HG03575 (cell line): ENCODE results near the gene NLGN1.
A peak's percentile ranks its signal among the peaks of the same experiment; 100 is the strongest.

ENCODE experiments used
- ATAC-seq: cut with Tn5 transposase; IDR thresholded peaks from one replicate; pipeline ENCODE4 v1.9.1; 2021; ENCODE audit not compliant: unreplicated experiment, insufficient number of reproducible peaks, low FRiP score; ENCODE audit errors: extremely low read depth

The NLGN1 gene

GRCh38 chr3:174068035-174068434 lies 670.5 kb downstream of the NLGN1 start:
- no peak for ATAC-seq

- ATAC-seq, result no peak
Measured at GRCh38 chr3:174072675-174073074, 675.1 kb downstream of the NLGN1 start.

- ATAC-seq, result no peak
Measured at GRCh38 chr3:174083706-174084105, 686.2 kb downstream of the NLGN1 start.

- no peak for ATAC-seq
Measured at GRCh38 chr3:174089592-174089991, 692.0 kb downstream of the NLGN1 start.

GRCh38 chr3:174094669-174095068 lies 697.1 kb downstream of the NLGN1 start:
- no peak for ATAC-seq

GRCh38 chr3:174097686-174098085 lies 700.1 kb downstream of the NLGN1 start:
- no peak for ATAC-seq

GRCh38 chr3:174098746-174099145 lies 701.2 kb downstream of the NLGN1 start:
- ATAC-seq, result no peak

GRCh38 chr3:174099724-174100123 lies 702.2 kb downstream of the NLGN1 start:
- ATAC-seq, result no peak

- no peak for ATAC-seq
Measured at GRCh38 chr3:174100744-174101143, 703.2 kb downstream of the NLGN1 start.

GRCh38 chr3:174101244-174101643 lies 703.7 kb downstream of the NLGN1 start:
- ATAC-seq, result peak; percentile 86

GRCh38 chr3:174102274-174102673 lies 704.7 kb downstream of the NLGN1 start:
- no peak for ATAC-seq

GRCh38 chr3:174102866-174103265 lies 705.3 kb downstream of the NLGN1 start:
- no peak for ATAC-seq

- ATAC-seq, result no peak
Measured at GRCh38 chr3:174110761-174111160, 713.2 kb downstream of the NLGN1 start.

- no peak for ATAC-seq
Measured at GRCh38 chr3:174111776-174112175, 714.2 kb downstream of the NLGN1 start.

GRCh38 chr3:174116421-174116820 lies 718.9 kb downstream of the NLGN1 start:
- no peak for ATAC-seq

- ATAC-seq, result no peak
Measured at GRCh38 chr3:174120997-174121396, 723.5 kb downstream of the NLGN1 start.

- ATAC-seq, result no peak
Measured at GRCh38 chr3:174122411-174122810, 724.9 kb downstream of the NLGN1 start.

- no peak for ATAC-seq
Measured at GRCh38 chr3:174125267-174125824, 727.8 kb downstream of the NLGN1 start.

GRCh38 chr3:174126990-174127758 lies 729.6 kb downstream of the NLGN1 start:
- no peak for ATAC-seq

GRCh38 chr3:174132006-174132405 lies 734.5 kb downstream of the NLGN1 start:
- ATAC-seq, result no peak
